Measurements from ENCODE around the gene NCKAP1.

Gene NCKAP1, protein sequence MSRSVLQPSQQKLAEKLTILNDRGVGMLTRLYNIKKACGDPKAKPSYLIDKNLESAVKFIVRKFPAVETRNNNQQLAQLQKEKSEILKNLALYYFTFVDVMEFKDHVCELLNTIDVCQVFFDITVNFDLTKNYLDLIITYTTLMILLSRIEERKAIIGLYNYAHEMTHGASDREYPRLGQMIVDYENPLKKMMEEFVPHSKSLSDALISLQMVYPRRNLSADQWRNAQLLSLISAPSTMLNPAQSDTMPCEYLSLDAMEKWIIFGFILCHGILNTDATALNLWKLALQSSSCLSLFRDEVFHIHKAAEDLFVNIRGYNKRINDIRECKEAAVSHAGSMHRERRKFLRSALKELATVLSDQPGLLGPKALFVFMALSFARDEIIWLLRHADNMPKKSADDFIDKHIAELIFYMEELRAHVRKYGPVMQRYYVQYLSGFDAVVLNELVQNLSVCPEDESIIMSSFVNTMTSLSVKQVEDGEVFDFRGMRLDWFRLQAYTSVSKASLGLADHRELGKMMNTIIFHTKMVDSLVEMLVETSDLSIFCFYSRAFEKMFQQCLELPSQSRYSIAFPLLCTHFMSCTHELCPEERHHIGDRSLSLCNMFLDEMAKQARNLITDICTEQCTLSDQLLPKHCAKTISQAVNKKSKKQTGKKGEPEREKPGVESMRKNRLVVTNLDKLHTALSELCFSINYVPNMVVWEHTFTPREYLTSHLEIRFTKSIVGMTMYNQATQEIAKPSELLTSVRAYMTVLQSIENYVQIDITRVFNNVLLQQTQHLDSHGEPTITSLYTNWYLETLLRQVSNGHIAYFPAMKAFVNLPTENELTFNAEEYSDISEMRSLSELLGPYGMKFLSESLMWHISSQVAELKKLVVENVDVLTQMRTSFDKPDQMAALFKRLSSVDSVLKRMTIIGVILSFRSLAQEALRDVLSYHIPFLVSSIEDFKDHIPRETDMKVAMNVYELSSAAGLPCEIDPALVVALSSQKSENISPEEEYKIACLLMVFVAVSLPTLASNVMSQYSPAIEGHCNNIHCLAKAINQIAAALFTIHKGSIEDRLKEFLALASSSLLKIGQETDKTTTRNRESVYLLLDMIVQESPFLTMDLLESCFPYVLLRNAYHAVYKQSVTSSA

DNA sequence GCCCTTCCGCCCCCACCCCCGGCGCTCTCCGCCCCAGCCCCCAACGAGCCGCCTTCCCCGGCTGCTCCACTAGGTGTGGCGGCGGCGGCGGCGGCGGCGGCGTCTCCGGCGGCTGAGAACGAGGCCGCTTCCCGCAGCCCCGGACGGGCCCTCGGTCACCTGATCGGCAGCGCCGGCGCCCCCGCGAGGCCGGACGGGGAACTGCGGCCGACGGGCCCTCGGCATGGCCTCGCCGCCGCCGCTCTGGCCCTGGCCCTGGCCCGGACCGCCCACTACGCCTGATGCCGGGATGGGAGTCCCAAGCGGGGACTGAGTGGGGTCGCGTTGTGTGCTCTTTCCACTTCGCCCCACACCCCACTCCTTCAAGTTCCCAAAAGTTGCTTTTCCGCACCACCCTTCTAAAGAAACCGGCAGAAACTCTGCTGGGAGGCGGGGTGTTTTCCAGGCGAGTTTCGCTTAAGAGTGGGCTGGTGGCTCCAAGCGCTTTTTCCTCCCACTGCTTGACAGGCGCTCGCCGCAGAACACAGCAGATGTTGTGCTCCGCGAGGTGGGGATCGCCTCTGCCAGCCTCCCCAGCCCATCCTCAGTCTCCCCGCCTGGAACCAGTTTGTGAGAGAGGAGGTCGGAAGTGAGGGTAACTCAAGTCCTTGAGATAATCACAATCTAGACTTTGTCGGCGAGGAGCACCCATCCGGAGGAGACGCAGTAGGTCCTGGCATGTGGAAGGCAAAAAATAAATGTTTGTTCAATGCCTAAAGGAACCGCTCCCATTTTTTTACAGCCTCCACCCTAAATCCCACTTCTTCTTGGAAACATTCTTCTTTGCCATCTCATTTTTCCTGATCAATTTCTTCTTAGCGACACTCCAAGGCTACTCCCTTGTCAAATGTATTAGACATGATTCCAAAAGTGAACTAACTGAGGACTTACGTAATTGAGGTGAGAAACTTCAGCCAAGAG lies at the start of gene NCKAP1:
Gene NCKAP1 (minus strand): TSS at position 117 of the 960 bp plus-strand sequence. CDS start 358 bp downstream, outside the sequence.
- Histone ChIP-seq H3K4me1 (peaks cover 0 to 18% (median 4%) of the 10 kb centered on the region in 10 experiments; a peak in 8 of 20 replicates), H3K9ac (no peak within 1 kb of the TSS), H3K4me2 (no peak within 1 kb of the TSS), H3K27ac (no peak within 1 kb of the TSS), H4K20me1 (peaks cover 0 to 26% (median 0%) of the 10 kb centered on the region in 11 experiments; a peak in 8 of 22 replicates), H3K4me3 (no peak within 1 kb of the TSS), H3K27me3 (peaks cover 24 to 99% (median 52%) of the 10 kb centered on the region in 11 experiments), H3K36me3 (no peaks in the 10 kb centered on the region), H3K9me3 (replicated peaks in 1 of 11) (peaks cover 9 to 19% (median 17%) of the 10 kb centered on the region in 11 experiments)
- TF ChIP-seq Cebpa-rat (IDR thresholded peaks at IDR 0.05) = no peak

DNA sequence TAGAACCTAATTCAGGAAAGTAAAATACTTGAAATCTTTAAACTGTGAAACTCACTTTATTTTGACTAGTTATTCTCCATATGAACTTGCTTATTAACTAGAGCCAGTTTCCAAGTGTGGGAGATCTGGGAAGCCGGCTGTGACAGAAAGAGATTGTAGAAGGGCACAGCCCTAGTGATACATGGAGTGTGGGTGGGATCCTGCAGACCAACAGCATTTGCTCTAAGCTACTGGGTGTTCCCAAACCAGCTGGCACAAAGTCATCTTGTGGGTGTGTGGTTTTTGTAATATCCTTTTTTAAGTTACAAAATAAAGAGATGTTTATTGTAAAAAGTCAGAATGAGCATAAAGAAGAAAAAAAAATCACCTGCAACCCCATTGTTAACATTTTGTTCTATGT lies 43.7 kb upstream of the NCKAP1 start:
- H3K27me3 ChIP-seq = no peaks in the 10 kb centered on the region
- H3K36me3 ChIP-seq = no peaks in the 10 kb centered on the region
- no peak overlapping the region for H3K4me3 ChIP-seq
- H3K4me1 ChIP-seq = peaks cover 5 to 16% (median 12%) of the 10 kb centered on the region in 10 experiments; a peak in 17 of 20 replicates
- H3K27ac ChIP-seq = no peak overlapping the region
- no peaks in the 10 kb centered on the region for H3K9me3 ChIP-seq (replicated peaks in 1 of 11)
- H3K9ac ChIP-seq = no peak overlapping the region
- peak overlapping the region in 5 of 11 experiments; percentile 15 to 39 (median 25); a peak in 3 of 22 replicates for H3K4me2 ChIP-seq
- no peaks in the 10 kb centered on the region for H4K20me1 ChIP-seq
- TF ChIP-seq Cebpa-rat (IDR thresholded peaks at IDR 0.05) = no peak

DNA sequence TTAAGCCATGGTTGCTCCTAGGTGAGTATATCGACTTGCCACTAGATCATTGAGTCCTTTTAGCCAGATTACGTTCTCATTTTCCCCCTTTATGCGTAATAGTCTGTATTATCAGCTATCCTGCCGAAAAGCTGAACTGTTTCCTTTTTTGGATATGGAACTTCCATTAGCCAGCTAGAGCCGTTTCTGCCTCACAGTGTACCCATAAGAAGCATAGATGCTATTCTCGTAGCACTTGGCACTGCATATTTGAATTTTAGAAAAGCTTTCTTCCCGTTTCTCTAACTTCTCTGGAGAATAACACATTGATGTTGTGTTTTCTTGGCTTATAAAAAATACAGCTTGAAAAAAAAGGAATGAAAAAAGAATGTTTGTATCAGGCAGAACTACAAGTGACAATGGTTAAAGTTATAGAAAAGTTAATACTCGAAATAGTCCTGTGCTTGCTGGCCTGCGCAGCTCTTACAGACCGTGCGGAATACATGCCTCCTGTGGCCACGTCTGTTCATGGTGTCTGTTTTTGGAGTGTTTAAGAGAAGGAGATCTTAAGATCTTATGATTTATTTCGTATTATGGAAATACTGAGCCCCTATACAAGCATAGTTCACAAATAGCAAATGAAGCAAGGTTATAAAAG lies 41.0 kb upstream of the NCKAP1 start:
- H3K27ac ChIP-seq = peak overlapping the region in 10 of 11 experiments; percentile 40 to 70 (median 56); a peak in 19 of 22 replicates
- peak overlapping the region; percentile 60 to 75 (median 70); a peak in 21 of 22 replicates for H3K9ac ChIP-seq
- no peaks in the 10 kb centered on the region for H3K36me3 ChIP-seq
- H3K4me1 ChIP-seq = peaks cover 5 to 16% (median 12%) of the 10 kb centered on the region in 10 experiments; a peak in 17 of 20 replicates
- no peaks in the 10 kb centered on the region for H4K20me1 ChIP-seq
- no peaks in the 10 kb centered on the region for H3K9me3 ChIP-seq (replicated peaks in 1 of 11)
- H3K4me2 ChIP-seq = peak overlapping the region; percentile 68 to 87 (median 79)
- H3K4me3 ChIP-seq = peak overlapping the region; percentile 68 to 82 (median 75)
- TF ChIP-seq Cebpa-rat (IDR thresholded peaks at IDR 0.05) = no peak
- H3K27me3 ChIP-seq = no peaks in the 10 kb centered on the region

DNA sequence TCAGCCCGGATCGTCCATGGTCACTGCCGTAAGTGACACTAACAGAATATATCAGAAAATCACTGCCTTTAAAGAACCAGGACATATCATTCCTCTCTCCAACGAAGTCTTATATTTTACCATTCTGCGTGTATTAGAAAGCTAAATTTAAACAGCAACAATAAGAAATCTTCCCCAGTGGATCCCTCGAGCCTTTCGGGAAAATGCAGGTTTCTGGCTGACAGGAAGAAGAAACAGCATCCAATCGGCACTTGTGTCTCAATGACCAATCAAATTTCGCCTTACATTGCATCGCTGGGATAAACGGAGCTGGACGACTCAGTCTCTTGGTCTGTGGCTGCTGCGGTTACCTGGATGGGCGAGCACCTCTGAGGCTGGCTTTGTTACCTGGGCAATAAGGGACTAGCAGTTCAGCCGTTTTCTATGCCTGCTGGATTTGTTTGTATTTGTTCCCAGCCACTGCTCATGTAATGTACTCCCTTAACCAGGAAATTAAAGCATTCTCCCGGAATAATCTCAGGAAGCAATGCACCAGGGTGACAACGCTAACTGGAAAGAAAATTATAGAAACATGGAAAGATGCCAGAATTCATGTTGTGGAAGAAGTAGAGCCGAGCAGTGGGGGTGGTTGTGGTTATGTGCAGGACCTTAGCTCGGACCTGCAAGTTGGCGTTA lies 40.3 kb upstream of the NCKAP1 start, which contains the start of gene DUSP19:
Gene DUSP19 (plus strand): TSS at position 284 of the 675 bp plus-strand sequence. CDS start 187 bp downstream, at position 471.
- peak within 1 kb of the TSS; percentile 68 to 82 (median 75) for H3K4me3 ChIP-seq
- TF ChIP-seq Cebpa-rat (IDR thresholded peaks at IDR 0.05) = no peak
- H3K4me1 ChIP-seq = peaks cover 5 to 16% (median 12%) of the 10 kb centered on the region in 10 experiments; a peak in 17 of 20 replicates
- peak within 1 kb of the TSS in 10 of 11 experiments; percentile 40 to 70 (median 56); a peak in 19 of 22 replicates for H3K27ac ChIP-seq
- H3K9me3 ChIP-seq (replicated peaks in 1 of 11) = no peaks in the 10 kb centered on the region
- no peaks in the 10 kb centered on the region for H4K20me1 ChIP-seq
- peak within 1 kb of the TSS; percentile 68 to 87 (median 79) for H3K4me2 ChIP-seq
- H3K9ac ChIP-seq = peak within 1 kb of the TSS; percentile 60 to 75 (median 70); a peak in 21 of 22 replicates
- H3K27me3 ChIP-seq = no peaks in the 10 kb centered on the region
- H3K36me3 ChIP-seq = no peaks in the 10 kb centered on the region

DNA sequence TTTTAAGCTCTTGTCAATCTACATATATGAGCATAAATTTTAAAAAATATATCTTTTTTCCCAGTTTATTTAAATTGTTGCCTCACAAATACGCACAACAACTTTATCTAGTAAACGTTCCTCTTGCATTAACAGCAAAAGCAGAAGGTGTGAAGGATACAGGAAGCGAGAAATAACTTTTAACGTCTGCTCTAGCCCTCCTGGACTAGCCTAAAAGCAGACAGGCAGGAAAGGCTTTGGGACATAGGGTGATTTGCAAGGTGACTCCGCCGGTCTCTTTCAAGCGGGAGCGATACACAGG lies 39.9 kb upstream of the NCKAP1 start:
- H3K4me1 ChIP-seq = peaks cover 5 to 16% (median 12%) of the 10 kb centered on the region in 10 experiments; a peak in 17 of 20 replicates
- TF ChIP-seq Cebpa-rat (IDR thresholded peaks at IDR 0.05) = no peak
- peak overlapping the region; percentile 60 to 75 (median 70); a peak in 19 of 22 replicates for H3K9ac ChIP-seq
- H3K4me3 ChIP-seq = peak overlapping the region; percentile 68 to 82 (median 75)
- H3K27me3 ChIP-seq = no peaks in the 10 kb centered on the region
- no peaks in the 10 kb centered on the region for H3K9me3 ChIP-seq (replicated peaks in 1 of 11)
- H3K27ac ChIP-seq = peak overlapping the region in 9 of 11 experiments; percentile 40 to 70 (median 58); a peak in 14 of 22 replicates
- peak overlapping the region; percentile 68 to 87 (median 79) for H3K4me2 ChIP-seq
- H4K20me1 ChIP-seq = no peaks in the 10 kb centered on the region
- H3K36me3 ChIP-seq = no peaks in the 10 kb centered on the region

DNA sequence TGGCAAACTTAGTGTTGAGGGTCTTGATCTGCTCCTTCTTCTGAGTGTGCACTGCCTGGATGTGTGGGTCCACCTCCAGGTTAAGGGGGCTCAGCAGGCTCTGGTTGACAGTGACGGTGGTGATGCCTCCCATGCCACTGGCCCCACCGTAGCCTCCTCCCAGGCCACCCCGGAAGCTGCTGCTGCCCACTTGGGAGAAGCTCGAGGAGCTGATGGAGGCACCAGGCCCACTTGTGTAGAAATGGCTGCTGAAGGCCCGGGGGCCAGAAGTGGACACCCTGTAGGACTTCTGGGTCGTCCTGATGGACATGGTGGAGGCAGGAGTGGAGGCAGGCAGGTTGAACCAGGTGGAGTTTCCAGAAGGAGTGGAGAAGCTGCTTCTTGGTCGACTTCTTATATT lies 33.9 kb upstream of the NCKAP1 start:
- no peak overlapping the region for H3K27ac ChIP-seq
- H3K4me3 ChIP-seq = no peak overlapping the region
- H3K36me3 ChIP-seq = peaks cover 0 to 3% (median 0%) of the 10 kb centered on the region in 11 experiments; a peak in 1 of 22 replicates
- no peaks in the 10 kb centered on the region for H3K27me3 ChIP-seq
- no peaks in the 10 kb centered on the region for H4K20me1 ChIP-seq
- H3K4me1 ChIP-seq = no peaks in the 10 kb centered on the region
- H3K9me3 ChIP-seq (replicated peaks in 1 of 11) = peaks cover 25 to 34% (median 32%) of the 10 kb centered on the region in 11 experiments
- no peak for TF ChIP-seq Cebpa-rat (IDR thresholded peaks at IDR 0.05)
- no peak overlapping the region for H3K4me2 ChIP-seq
- H3K9ac ChIP-seq = no peak overlapping the region

Measured in BLaER1 treated with 17β-estradiol and CSF1 and Interleukin-3, amounts not matched to agents 10 nM and 100 nM (cell line).